Activated B cell treated with CpG ODN at 0.5 μM for 24 hours (primary cell): Measurements from ENCODE around the gene SLC37A2. TPM values are rescaled to one million over a fixed set of nuclear protein-coding genes. Genes with fewer than 3 reads are reported as not detected.

Source experiments
- ATAC-seq: fragments of 200-7000 bp; cut with Tn5 transposase; one replicate; pipeline ENCODE4 v1.10.0; 2021; ENCODE audit warnings: low read depth, mild to moderate bottlenecking, moderate library complexity
- CTCF ChIA-PET: fragments of 350-600 bp; sonication (Branson Sonifier 250); formaldehyde crosslinking; loops from one replicate; lab custom pipeline; 2021; ENCODE audit warnings: antibody characterized with exemption; lab: Charles Lee
- POLR2A ChIA-PET: fragments of 350-600 bp; sonication (Branson Sonifier 250); formaldehyde crosslinking; loops from one replicate; lab custom pipeline; 2021; ENCODE audit warnings: antibody characterized with exemption; lab: Charles Lee
- DNase-seq: peaks from one replicate; pipeline ENCODE4 v3.0.0; 2022
- H3K27ac Mint-ChIP-seq: one replicate; pipeline ENCODE4 v1.8.0; 2020; ENCODE audit warnings: mixed read lengths
- H3K27me3 Mint-ChIP-seq: one replicate; pipeline ENCODE4 v1.8.0; 2021; ENCODE audit warnings: mixed read lengths
- H3K36me3 Mint-ChIP-seq: one replicate; pipeline ENCODE4 v1.8.0; 2021; ENCODE audit warnings: low read depth, mixed read lengths
- H3K4me1 Mint-ChIP-seq: one replicate; pipeline ENCODE4 v1.8.0; 2021; ENCODE audit warnings: mixed read lengths
- H3K4me3 Mint-ChIP-seq: one replicate; pipeline ENCODE4 v1.8.0; 2020; ENCODE audit warnings: mild to moderate bottlenecking, mixed read lengths
- H3K9me3 Mint-ChIP-seq: one replicate; pipeline ENCODE4 v1.8.0; 2020; ENCODE audit warnings: mixed read lengths
- intact Hi-C: fragments of 100-400 bp; cut with micrococcal nuclease; formaldehyde crosslinking; loops from one replicate; pipeline ENCODE4 v1.15.1; 2024
- total RNA-seq: library from RNA; stranded (reverse); gene quantifications from 2 replicates; pipeline ENCODE4 v1.2.3, GENCODE V29; 2022
- TF ChIP-seq, protein P1 (sequence below): fragments of 200-600 bp; IDR thresholded peaks from one replicate; pipeline ENCODE4 v1.8.0; 2022; ENCODE audit warnings: antibody characterized with exemption, mild to moderate bottlenecking

Gene SLC37A2
- total RNA-seq, 1 donor from 2014 or later, result 27.5 TPM

DNA sequence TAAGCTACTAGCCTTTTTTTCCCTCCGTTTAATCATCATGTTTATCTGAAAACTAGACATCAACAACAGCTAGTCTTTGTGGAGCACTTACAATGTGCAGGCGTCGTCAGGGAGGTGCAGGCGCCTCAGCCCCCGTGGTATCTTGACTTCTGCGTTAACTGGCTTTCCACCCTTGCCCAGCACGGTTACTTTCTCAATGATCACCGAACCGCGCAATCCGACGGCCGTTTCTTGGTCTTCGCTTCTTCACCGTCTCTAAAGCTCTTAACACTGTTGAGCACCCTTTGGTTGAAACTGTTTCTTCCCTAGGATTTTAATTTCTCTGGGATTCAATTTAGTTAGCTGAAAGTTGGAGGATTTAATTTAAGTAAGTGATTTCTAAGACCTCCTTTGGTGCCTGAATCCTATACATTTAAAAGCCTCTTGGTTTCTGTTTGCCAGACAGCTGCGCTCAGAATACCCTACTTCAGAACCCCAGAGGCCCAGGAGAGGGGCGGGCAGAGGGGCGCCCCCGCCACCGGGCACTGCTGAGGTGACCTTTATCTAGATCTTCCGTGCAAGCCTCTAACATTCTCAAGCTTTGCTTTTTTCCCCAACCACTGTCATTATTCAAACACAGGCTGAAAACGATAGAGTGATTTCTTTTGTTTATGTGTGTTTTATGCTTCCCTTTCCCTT lies 66.3 kb downstream of the SLC37A2 start:
- peaks cover 42% of the 10 kb centered on the region for H3K27me3 Mint-ChIP-seq
- no peaks in the 10 kb centered on the region for H3K36me3 Mint-ChIP-seq
- ATAC-seq (no peak), DNase-seq (no peak)
- H3K4me3 Mint-ChIP-seq, result no peak overlapping the region
- no peak overlapping the region for H3K27ac Mint-ChIP-seq
- H3K4me1 Mint-ChIP-seq, result peaks cover 6% of the 10 kb centered on the region
- no peaks in the 10 kb centered on the region for H3K9me3 Mint-ChIP-seq
- POLR2A ChIA-PET, result no interaction called here
- TF ChIP-seq, protein P1, sequence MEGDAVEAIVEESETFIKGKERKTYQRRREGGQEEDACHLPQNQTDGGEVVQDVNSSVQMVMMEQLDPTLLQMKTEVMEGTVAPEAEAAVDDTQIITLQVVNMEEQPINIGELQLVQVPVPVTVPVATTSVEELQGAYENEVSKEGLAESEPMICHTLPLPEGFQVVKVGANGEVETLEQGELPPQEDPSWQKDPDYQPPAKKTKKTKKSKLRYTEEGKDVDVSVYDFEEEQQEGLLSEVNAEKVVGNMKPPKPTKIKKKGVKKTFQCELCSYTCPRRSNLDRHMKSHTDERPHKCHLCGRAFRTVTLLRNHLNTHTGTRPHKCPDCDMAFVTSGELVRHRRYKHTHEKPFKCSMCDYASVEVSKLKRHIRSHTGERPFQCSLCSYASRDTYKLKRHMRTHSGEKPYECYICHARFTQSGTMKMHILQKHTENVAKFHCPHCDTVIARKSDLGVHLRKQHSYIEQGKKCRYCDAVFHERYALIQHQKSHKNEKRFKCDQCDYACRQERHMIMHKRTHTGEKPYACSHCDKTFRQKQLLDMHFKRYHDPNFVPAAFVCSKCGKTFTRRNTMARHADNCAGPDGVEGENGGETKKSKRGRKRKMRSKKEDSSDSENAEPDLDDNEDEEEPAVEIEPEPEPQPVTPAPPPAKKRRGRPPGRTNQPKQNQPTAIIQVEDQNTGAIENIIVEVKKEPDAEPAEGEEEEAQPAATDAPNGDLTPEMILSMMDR, result no peak
- intact Hi-C loops, result no loop called here
- CTCF ChIA-PET, result interaction anchor here (1.9 to 2.1 kb wide), 2 partner anchors 10 to 13 kb away, joined by 4 to 7 read pairs; no protein-coding TSS in a partner anchor

DNA sequence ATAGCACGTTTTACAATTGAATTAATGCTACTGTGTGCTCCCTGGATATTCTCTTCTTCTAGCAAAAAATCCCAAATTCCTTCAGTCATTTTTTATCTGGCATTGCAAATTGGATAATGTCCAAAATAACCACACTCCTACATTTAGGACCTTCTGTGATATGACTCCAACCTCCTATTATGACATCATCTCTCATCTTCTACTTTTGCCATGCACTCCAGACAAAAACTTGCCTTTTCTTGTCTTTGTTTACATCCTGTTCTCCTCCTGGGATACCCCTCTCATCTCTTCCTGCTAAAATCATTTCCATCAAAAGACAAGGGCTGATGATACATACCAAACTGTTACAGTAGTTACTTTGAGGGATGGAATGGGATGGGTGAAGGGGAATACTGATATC lies 69.0 kb downstream of the SLC37A2 start:
- H3K36me3 Mint-ChIP-seq, result no peaks in the 10 kb centered on the region
- CTCF ChIA-PET, result no interaction called here
- H3K4me3 Mint-ChIP-seq, result no peak overlapping the region
- H3K27ac Mint-ChIP-seq, result no peak overlapping the region
- intact Hi-C loops, result no loop called here
- H3K9me3 Mint-ChIP-seq, result no peaks in the 10 kb centered on the region
- POLR2A ChIA-PET, result no interaction called here
- DNase-seq (no peak), ATAC-seq (no peak)
- TF ChIP-seq, protein P1, result no peak
- H3K27me3 Mint-ChIP-seq, result peaks cover 44% of the 10 kb centered on the region
- no peaks in the 10 kb centered on the region for H3K4me1 Mint-ChIP-seq

- POLR2A ChIA-PET, result no interaction called here
- H3K27ac Mint-ChIP-seq, result no peak overlapping the region
- TF ChIP-seq, protein P1, result no peak
- CTCF ChIA-PET, result no interaction called here
- ATAC-seq (no peak), DNase-seq (no peak)
- H3K36me3 Mint-ChIP-seq, result no peaks in the 10 kb centered on the region
- H3K4me3 Mint-ChIP-seq, result no peak overlapping the region
- H3K27me3 Mint-ChIP-seq, result peaks cover 39% of the 10 kb centered on the region
- H3K9me3 Mint-ChIP-seq, result no peaks in the 10 kb centered on the region
- intact Hi-C loops, result no loop called here
- no peaks in the 10 kb centered on the region for H3K4me1 Mint-ChIP-seq
These were observed 69.5 kb downstream of the SLC37A2 start for GRCh38 chr11:125132596-125132995.

- H3K27me3 Mint-ChIP-seq, result peaks cover 42% of the 10 kb centered on the region
- no peak for ATAC-seq
- DNase-seq, result no peak
- POLR2A ChIA-PET, result no interaction called here
- H3K36me3 Mint-ChIP-seq, result no peaks in the 10 kb centered on the region
- intact Hi-C loops, result no loop called here
- CTCF ChIA-PET, result no interaction called here
- no peak overlapping the region for H3K27ac Mint-ChIP-seq
- no peaks in the 10 kb centered on the region for H3K4me1 Mint-ChIP-seq
- TF ChIP-seq, protein P1, result no peak
- H3K9me3 Mint-ChIP-seq, result no peaks in the 10 kb centered on the region
- H3K4me3 Mint-ChIP-seq, result no peak overlapping the region
These were observed 72.9 kb downstream of the SLC37A2 start for GRCh38 chr11:125136001-125136400.

DNA sequence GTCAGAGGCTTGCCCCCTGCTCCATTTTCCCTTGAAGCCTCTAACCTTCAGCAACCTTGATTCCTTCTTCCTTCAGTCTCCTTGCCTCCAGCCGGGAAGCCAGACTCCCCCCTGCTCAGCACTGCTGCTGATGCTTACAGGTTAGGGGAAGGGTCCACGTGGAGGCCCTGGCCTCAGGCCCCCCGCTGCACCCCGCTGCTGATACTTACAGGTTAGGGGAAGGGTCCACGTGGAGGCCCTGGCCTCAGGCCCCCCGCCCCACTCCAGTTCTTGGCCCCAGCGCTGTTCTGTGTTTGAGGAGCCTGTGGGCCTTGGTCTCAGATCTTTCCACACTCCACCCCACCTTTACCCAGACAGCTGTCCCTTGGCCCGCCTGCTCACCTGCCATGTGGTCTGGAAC lies 75.9 kb downstream of the SLC37A2 start:
- no peaks in the 10 kb centered on the region for H3K36me3 Mint-ChIP-seq
- no peak for DNase-seq
- H3K4me3 Mint-ChIP-seq, result no peak overlapping the region
- ChIA-PET POLR2A (no interaction called here), CTCF (no interaction called here)
- ATAC-seq, result no peak
- H3K9me3 Mint-ChIP-seq, result no peaks in the 10 kb centered on the region
- peaks cover 2% of the 10 kb centered on the region for H3K4me1 Mint-ChIP-seq
- TF ChIP-seq, protein P1, result no peak
- no peak overlapping the region for H3K27ac Mint-ChIP-seq
- intact Hi-C loops, result no loop called here
- peaks cover 40% of the 10 kb centered on the region for H3K27me3 Mint-ChIP-seq
